ENCODE results near the gene ALOX15B.

- TF ChIP-seq GATA2 (IDR thresholded peaks at IDR 0.05; ENCODE audit: low read depth, low read length) (no peak), GATA3 (IDR thresholded peaks at IDR 0.05; ENCODE audit: low read depth, low read length) (no peak)
Measured at GRCh38 chr17:8052256-8053252, 13.7 kb downstream of the ALOX15B start.

All from SH-SY5Y (cell line).